ENCODE measurements around the gene POLR3GL. TPM values are rescaled to one million over a fixed set of nuclear protein-coding genes. Genes with fewer than 3 reads are reported as not detected.

Gene POLR3GL
- total and polyA plus RNA-seq, 10 of the 15 experiments (the other 5 are each of a cell fraction or from before 2014, with no cell fraction given) = 12.8 to 47.0 (median 26.6) TPM

DNA sequence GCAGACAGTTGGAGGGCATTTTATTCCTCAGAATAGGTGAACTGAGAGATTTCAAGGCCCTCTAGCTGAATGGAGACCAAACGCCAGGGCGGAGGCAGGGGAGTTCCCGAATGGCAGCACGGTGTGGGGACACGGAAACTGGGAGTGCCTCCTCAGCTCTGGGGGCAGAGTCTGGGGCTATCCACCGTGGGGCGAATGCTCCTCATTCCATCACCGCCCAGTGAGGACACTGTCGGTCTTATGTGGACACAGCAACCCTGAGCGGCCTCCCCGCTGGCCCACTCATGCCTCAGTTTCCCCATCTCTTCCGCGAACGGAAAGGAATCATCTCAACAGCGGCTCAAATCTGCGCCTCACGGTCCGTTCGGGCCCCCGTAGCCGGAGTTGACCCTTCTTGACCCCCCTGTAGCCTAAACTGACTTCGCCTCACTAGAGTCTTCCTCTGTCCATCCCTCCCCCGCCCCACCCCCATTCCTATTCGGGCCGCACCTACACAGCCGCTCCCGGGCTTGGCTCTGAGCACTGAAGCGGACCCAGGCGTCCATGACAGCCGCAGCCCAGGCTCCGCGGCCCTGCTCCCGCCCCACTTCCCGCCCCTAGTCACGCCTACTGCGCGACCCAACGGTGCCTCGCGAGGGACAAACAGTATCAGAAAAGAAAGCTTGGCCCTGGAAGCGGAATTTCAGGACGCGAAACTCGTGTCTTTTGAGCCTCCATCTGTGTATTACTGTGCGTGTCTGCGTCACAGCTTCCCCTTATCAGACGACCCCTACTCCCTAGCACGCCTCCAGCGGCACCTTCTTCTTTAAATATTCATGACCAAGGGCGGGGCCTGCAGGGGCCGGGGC, 46.1 kb upstream of the POLR3GL start, which contains the start of gene PEX11B (continued):
- TF ChIP-seq, protein P1, sequence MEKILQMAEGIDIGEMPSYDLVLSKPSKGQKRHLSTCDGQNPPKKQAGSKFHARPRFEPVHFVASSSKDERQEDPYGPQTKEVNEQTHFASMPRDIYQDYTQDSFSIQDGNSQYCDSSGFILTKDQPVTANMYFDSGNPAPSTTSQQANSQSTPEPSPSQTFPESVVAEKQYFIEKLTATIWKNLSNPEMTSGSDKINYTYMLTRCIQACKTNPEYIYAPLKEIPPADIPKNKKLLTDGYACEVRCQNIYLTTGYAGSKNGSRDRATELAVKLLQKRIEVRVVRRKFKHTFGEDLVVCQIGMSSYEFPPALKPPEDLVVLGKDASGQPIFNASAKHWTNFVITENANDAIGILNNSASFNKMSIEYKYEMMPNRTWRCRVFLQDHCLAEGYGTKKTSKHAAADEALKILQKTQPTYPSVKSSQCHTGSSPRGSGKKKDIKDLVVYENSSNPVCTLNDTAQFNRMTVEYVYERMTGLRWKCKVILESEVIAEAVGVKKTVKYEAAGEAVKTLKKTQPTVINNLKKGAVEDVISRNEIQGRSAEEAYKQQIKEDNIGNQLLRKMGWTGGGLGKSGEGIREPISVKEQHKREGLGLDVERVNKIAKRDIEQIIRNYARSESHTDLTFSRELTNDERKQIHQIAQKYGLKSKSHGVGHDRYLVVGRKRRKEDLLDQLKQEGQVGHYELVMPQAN (conservative IDR thresholded peaks at IDR 0.05) = 0 out of 2 replicates have a peak, but pooled peaks have one; percentile 70
- TF ChIP-seq ESRRA (IDR thresholded peaks at IDR 0.05; ENCODE audit: low read length) = no peak
- TF ChIP-seq, protein P2, sequence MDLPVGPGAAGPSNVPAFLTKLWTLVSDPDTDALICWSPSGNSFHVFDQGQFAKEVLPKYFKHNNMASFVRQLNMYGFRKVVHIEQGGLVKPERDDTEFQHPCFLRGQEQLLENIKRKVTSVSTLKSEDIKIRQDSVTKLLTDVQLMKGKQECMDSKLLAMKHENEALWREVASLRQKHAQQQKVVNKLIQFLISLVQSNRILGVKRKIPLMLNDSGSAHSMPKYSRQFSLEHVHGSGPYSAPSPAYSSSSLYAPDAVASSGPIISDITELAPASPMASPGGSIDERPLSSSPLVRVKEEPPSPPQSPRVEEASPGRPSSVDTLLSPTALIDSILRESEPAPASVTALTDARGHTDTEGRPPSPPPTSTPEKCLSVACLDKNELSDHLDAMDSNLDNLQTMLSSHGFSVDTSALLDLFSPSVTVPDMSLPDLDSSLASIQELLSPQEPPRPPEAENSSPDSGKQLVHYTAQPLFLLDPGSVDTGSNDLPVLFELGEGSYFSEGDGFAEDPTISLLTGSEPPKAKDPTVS (IDR thresholded peaks at IDR 0.05; ENCODE audit: low read depth, low read length) = no peak
- TF ChIP-seq, protein P3, sequence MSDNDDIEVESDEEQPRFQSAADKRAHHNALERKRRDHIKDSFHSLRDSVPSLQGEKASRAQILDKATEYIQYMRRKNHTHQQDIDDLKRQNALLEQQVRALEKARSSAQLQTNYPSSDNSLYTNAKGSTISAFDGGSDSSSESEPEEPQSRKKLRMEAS (IDR thresholded peaks at IDR 0.05; ENCODE audit: low read depth, low read length) = peak; percentile 42
- no peak for TF ChIP-seq SRF (IDR thresholded peaks at IDR 0.05; ENCODE audit: low read depth in 2 of 2, low read length in 2 of 2)
- peak; percentile 51 for TF ChIP-seq HCFC1 (IDR thresholded peaks at IDR 0.05; ENCODE audit: low read length)
- no peak for TF ChIP-seq RUNX3 (IDR thresholded peaks at IDR 0.05; ENCODE audit: low read length)
- TF ChIP-seq, protein P4, sequence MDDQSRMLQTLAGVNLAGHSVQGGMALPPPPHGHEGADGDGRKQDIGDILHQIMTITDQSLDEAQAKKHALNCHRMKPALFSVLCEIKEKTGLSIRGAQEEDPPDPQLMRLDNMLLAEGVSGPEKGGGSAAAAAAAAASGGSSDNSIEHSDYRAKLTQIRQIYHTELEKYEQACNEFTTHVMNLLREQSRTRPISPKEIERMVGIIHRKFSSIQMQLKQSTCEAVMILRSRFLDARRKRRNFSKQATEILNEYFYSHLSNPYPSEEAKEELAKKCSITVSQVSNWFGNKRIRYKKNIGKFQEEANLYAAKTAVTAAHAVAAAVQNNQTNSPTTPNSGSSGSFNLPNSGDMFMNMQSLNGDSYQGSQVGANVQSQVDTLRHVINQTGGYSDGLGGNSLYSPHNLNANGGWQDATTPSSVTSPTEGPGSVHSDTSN (IDR thresholded peaks at IDR 0.05; ENCODE audit: insufficient replicate concordance, low read depth, low read length) = no peak
- TF ChIP-seq RBBP5 (conservative IDR thresholded peaks at IDR 0.05) = no peak
- TF ChIP-seq RB1 (IDR thresholded peaks at IDR 0.05; ENCODE audit: borderline replicate concordance) = 0 out of 2 replicates have a peak, but pooled peaks have one; percentile 61
- TF ChIP-seq RAD51 (IDR thresholded peaks at IDR 0.05) = no peak
- TF ChIP-seq MTA3 (IDR thresholded peaks at IDR 0.05; ENCODE audit: borderline replicate concordance, low read length) = no peak
- TF ChIP-seq DPF2 (IDR thresholded peaks at IDR 0.05) = peak; percentile 33; the same call in 1 of the 2 replicates
- TF ChIP-seq PML (IDR thresholded peaks at IDR 0.05; ENCODE audit: low read length) = peak; percentile 66; the same call in 1 of the 2 replicates
- TF ChIP-seq, protein P5, sequence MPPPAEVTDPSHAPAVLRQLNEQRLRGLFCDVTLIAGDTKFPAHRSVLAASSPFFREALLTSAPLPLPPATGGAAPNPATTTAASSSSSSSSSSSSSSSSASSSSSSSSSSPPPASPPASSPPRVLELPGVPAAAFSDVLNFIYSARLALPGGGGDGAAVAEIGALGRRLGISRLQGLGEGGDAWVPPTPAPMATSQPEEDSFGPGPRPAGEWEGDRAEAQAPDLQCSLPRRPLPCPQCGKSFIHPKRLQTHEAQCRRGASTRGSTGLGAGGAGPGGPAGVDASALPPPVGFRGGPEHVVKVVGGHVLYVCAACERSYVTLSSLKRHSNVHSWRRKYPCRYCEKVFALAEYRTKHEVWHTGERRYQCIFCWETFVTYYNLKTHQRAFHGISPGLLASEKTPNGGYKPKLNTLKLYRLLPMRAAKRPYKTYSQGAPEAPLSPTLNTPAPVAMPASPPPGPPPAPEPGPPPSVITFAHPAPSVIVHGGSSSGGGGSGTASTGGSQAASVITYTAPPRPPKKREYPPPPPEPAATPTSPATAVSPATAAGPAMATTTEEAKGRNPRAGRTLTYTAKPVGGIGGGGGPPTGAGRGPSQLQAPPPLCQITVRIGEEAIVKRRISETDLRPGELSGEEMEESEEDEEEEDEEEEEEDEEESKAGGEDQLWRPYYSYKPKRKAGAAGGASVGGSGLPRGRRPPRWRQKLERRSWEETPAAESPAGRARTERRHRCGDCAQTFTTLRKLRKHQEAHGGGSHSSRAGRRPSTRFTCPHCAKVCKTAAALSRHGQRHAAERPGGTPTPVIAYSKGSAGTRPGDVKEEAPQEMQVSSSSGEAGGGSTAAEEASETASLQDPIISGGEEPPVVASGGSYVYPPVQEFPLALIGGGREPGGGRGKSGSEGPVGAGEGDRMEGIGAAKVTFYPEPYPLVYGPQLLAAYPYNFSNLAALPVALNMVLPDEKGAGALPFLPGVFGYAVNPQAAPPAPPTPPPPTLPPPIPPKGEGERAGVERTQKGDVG (CRISPR knock-in tag; IDR thresholded peaks at IDR 0.05) = no peak
- TF ChIP-seq FOXK2 (IDR thresholded peaks at IDR 0.05) = no peak
- TF ChIP-seq PAX8 (IDR thresholded peaks at IDR 0.05) = no peak
- TF ChIP-seq NFIC (IDR thresholded peaks at IDR 0.05; ENCODE audit: low read depth, low read length) = no peak
- TF ChIP-seq MYB (IDR thresholded peaks at IDR 0.05; ENCODE audit: borderline replicate concordance, low read depth, low read length) = no peak
- no peak for TF ChIP-seq SUZ12 (IDR thresholded peaks at IDR 0.05; ENCODE audit: unreplicated experiment)
- TF ChIP-seq ZNF384 (IDR thresholded peaks at IDR 0.05; ENCODE audit: borderline replicate concordance, low read depth, low read length) = no peak
- no peak for TF ChIP-seq EED (IDR thresholded peaks at IDR 0.05; ENCODE audit: low read depth)
- TF ChIP-seq BCL11A (IDR thresholded peaks at IDR 0.05; ENCODE audit: low read depth, low read length) = no peak
- no peak for TF ChIP-seq SREBF1 (IDR thresholded peaks at IDR 0.05; ENCODE audit: low read length)

All from GM12878 (cell line).